ENCODE results near the gene FSIP1. TPM values are rescaled to one million over a fixed set of nuclear protein-coding genes. Genes with fewer than 3 reads are reported as not detected.

FSIP1 gene
- total RNA-seq, 2 donors from 2014 or later: 0.31 to 1.5 TPM

DNA sequence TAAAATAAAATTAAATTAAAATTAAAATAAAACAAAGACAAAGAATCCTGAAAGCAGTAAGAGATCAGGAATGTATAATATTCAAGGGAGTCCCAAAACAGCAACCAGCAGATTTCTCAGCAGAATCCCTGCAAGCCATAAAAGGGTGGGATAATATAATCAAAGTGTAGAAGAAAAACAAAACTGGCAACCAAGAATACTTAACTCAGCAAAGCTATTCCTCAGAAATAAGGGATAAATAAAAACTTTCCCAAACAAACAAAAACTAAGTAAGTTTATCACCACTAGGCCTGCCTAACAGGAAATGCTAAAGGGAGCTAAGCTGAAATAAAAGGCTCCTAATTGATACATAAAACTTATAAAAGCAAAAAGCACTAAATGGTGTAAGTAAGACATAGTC, 172.0 kb downstream of the FSIP1 start:
- Mint-ChIP-seq H3K27me3 (no peaks in the 10 kb centered on the region), H3K36me3 (peaks cover 35% of the 10 kb centered on the region), H3K4me3 (no peak overlapping the region), H3K4me1 (ENCODE audit: low read depth in 2 of 2) (peaks cover 12 to 18% of the 10 kb centered on the region in 2 donors), H3K27ac (no peak overlapping the region), H3K9me3 (peaks cover 11% of the 10 kb centered on the region)
- DNase-seq (ENCODE audit: low spot score) (no peak), ATAC-seq (no peak)

DNA sequence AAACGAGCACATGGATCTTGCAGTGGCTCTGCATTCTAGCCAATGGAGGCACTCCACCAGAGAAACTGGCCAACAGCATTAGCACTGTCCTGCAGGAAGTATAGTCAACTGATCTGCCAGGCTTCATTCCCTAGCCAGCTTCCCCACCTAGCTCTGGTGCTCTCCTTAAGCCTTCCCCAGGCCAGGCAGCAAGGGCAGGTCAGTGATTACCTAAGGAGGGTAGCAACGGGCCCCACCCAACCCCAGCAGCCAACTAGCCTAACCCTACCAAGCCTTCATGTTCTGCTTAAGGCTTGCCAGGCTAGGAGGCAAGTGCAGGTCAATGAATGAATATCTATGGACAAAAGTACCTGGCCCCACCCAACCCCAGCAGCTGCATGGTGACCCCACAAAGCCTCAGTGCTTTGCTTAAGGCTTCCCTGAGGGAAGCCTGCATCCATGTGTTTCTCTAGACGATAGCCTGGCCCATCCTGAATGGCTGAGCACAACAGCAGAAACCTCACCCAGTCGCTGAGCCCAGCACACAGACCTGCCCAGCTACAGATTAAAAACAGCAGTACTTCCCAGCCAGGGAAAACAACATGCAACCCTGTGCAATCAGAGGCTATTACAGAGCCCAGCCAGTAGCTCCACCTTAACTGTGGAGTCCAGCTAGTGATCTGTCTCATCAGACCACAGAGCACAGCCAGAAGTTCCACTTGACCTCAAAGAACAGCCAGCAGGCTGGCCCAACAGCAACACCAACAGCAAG, 173.3 kb downstream of the FSIP1 start:
- peaks cover 12 to 13% of the 10 kb centered on the region in 2 donors for H3K4me1 Mint-ChIP-seq (ENCODE audit: low read depth in 2 of 2)
- H3K4me3 Mint-ChIP-seq: no peak overlapping the region
- peak overlapping the region; percentile 24 to 27 for H3K27ac Mint-ChIP-seq
- ATAC-seq: no peak
- DNase-seq (ENCODE audit: low spot score): no peak
- H3K9me3 Mint-ChIP-seq: peaks cover 11% of the 10 kb centered on the region
- peaks cover 30% of the 10 kb centered on the region for H3K36me3 Mint-ChIP-seq
- no peaks in the 10 kb centered on the region for H3K27me3 Mint-ChIP-seq

DNA sequence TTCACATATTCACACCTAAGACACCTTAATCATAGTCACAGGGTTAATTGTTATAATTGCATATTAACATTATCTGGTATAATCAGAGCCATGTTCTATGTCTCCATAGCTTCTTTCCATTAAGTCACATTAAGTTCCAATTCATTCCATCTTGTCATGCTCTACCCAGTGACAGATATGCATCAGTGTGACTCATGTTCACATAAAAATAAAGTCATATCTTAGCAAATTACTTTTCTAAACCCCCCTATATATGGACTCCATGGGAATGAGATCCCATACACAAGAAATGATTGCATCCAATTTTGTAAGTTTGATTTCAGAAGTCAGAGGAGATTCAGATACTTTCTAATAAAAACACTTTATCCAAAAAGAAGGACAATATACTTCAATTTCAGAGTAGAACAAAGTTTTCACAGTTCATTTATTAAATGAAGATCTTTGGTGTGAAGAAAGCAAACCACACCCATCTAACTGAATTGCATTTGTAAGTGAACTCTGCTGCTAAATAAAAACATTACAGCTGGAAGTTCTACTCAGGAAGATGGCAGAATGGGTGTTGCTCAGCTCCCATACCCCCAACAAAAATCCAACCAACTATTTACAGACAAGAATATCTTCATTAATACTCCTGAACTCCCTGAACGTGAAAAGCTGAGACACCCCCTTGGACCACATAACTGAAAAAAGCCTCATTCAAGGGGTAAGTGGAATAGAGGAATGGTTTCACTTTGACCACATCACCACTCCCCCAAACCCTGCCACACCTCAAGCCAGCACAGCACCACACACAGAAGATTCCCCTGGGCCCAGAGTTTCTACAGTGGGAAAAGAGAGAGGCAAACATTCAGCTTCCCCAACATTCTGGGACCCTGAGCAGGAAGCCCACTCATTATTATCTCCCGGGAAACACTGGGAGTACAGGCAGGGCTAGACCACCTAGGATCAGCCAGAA, 174.2 kb downstream of the FSIP1 start:
- Mint-ChIP-seq H3K4me1 (ENCODE audit: low read depth in 2 of 2) (peaks cover 12 to 13% of the 10 kb centered on the region in 2 donors), H3K4me3 (peak overlapping the region; percentile 36), H3K9me3 (peaks cover 10% of the 10 kb centered on the region), H3K27ac (peak overlapping the region; percentile 24 to 27), H3K36me3 (peaks cover 23% of the 10 kb centered on the region), H3K27me3 (no peaks in the 10 kb centered on the region)
- DNase-seq (ENCODE audit: low spot score) (no peak), ATAC-seq (no peak)

DNA sequence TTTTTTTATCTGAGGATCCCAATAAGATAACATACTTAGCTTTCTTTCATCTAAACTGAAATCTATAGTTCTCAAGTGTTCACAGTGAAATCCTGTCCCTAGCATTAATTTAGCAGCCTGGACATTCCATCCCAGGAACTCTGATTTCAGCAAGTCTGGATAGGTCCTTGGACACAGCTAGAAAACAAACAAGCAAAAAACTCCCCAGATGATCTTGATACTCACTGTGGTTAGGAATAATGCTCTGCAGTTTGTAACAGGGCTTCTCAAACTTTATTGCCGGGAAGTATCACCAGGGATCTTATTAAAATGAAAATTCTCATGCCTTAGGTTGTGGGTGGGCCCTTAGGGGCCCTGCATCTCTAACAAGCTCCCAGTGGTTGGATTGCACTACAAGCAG, 177.5 kb downstream of the FSIP1 start:
- DNase-seq (ENCODE audit: low spot score) (no peak), ATAC-seq (no peak)
- Mint-ChIP-seq H3K9me3 (no peaks in the 10 kb centered on the region), H3K36me3 (no peaks in the 10 kb centered on the region), H3K27me3 (no peaks in the 10 kb centered on the region), H3K4me3 (no peak overlapping the region), H3K4me1 (ENCODE audit: low read depth in 2 of 2) (peaks cover 12 to 16% of the 10 kb centered on the region in 2 donors), H3K27ac (no peak overlapping the region)

DNA sequence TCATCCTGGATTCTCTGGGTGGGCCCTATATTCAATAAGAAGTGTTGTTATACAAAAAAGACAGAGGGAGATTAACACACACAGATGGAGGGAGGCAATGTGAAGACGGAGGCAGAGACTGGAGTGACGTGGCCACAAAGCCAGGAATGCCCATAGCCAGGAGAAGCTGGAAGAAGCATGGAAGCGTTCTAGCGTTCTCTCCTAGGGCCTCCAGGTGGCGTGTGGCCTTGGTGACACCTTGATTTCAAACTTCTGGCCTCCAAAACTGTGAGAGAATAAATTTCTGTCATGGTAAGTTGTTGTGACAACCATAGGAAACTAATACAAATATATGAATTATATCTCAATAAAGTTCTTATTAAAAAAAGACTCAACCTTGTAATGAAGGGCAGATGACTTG, 180.5 kb downstream of the FSIP1 start:
- no peak for ATAC-seq
- Mint-ChIP-seq H3K4me1 (ENCODE audit: low read depth in 2 of 2) (peaks cover 0 to 2% of the 10 kb centered on the region in 2 donors), H3K4me3 (no peak overlapping the region), H3K9me3 (no peaks in the 10 kb centered on the region), H3K27me3 (no peaks in the 10 kb centered on the region), H3K36me3 (no peaks in the 10 kb centered on the region), H3K27ac (no peak overlapping the region)
- DNase-seq (ENCODE audit: low spot score): no peak

DNA sequence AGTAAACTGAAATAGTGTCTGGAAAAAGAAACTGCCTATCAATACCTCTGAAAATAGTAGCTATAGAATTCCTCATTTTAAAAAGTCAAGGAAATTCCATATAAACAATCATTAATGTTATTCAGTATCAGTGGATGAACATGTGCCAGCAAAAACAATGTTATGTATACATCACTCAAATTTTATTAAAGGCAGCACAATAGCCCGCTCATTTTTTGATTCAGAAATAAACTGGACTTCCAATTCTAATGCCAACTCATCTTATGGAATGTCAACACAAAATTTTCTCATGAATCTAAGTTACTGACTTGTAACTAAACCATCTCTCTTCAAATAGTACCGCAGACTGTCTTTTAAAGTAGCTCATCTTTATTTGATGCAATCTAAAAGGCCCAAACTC, 182.8 kb downstream of the FSIP1 start:
- Mint-ChIP-seq H3K4me1 (ENCODE audit: low read depth in 2 of 2) (peaks cover 0 to 2% of the 10 kb centered on the region in 2 donors), H3K9me3 (no peaks in the 10 kb centered on the region), H3K27ac (no peak overlapping the region), H3K27me3 (no peaks in the 10 kb centered on the region), H3K36me3 (no peaks in the 10 kb centered on the region), H3K4me3 (no peak overlapping the region)
- DNase-seq (ENCODE audit: low spot score) (no peak), ATAC-seq (no peak)

DNA sequence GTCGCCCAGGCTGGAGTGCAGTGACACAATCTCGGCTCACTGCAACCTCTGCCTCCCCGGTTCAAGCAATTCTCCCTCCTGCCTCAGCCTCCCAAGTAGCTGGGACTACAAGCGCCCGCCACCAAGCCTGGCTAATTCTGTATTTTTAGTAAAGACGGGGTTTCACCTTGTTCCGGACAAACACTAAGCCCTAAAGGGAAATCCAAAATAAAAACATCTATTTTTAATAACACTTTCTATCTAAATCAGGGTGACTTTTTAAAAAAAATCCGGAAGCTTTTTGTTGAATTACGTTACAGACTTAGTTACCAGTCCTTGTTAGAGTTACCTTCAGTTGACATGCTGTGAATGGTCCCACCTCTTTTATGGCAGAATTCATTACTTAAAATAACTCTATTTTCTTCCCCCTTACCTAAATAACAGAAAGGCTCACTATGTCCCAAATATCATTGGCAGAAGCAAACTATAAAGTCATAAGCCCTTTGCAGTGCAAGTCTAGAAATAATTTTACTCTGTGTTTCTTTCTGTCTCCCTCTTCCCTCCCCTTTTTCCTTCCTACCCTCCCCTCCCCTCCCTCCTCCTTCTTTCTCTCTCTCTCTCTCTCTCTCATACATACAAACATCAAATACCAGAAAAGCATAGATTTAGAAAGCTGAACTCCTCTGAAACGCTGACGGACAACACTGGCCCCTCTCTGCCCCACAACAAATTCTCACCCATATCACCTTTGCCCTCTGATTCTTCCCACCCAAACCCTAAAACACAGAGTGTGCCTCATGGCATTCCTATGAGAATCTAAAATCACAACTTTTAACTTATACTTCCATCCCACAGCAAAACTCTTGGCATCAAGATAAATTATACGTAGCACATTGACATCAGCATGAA, 183.4 kb downstream of the FSIP1 start:
- no peaks in the 10 kb centered on the region for H3K9me3 Mint-ChIP-seq
- no peak overlapping the region for H3K4me3 Mint-ChIP-seq
- H3K27ac Mint-ChIP-seq: no peak overlapping the region
- no peaks in the 10 kb centered on the region for H3K27me3 Mint-ChIP-seq
- DNase-seq (ENCODE audit: low spot score): no peak
- ATAC-seq: no peak
- H3K4me1 Mint-ChIP-seq (ENCODE audit: low read depth in 2 of 2): peaks cover 3 to 4% of the 10 kb centered on the region in 2 donors
- H3K36me3 Mint-ChIP-seq: no peaks in the 10 kb centered on the region

DNA sequence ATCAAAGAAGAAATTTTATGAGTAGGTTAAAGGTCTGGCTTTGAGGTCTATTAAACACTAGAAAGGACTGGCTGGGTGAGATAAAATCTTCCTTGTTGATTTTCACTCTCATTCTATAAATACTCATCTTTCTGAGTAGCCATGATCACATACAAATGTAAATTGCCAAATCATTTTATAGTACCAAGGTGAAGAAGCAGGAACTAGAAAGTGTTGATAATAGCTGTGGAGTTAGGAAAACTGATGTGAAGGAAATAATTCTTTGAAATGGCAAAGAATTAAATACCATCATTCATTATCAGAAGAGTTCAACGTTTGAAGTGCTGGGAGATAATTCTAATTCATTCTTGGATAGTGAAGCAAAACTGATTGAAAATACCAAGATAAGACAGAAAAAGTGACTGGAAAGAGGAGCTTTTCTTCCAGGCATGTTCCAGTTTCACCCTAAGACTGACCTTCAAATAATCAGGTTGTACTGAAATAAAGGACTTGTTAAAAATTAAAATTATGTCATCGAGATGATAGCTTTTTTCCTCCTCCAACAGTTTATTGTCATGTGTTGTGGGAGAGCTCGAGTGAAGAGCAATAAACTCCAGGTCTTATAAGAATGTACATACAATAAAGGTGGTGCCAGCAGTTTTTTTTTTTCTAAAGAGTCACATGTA, 184.3 kb downstream of the FSIP1 start:
- peaks cover 8 to 10% of the 10 kb centered on the region in 2 donors for H3K4me1 Mint-ChIP-seq (ENCODE audit: low read depth in 2 of 2)
- no peaks in the 10 kb centered on the region for H3K36me3 Mint-ChIP-seq
- H3K27me3 Mint-ChIP-seq: no peaks in the 10 kb centered on the region
- H3K9me3 Mint-ChIP-seq: no peaks in the 10 kb centered on the region
- no peak overlapping the region for H3K4me3 Mint-ChIP-seq
- no peak overlapping the region for H3K27ac Mint-ChIP-seq
- DNase-seq (ENCODE audit: low spot score) (no peak), ATAC-seq (no peak)

DNA sequence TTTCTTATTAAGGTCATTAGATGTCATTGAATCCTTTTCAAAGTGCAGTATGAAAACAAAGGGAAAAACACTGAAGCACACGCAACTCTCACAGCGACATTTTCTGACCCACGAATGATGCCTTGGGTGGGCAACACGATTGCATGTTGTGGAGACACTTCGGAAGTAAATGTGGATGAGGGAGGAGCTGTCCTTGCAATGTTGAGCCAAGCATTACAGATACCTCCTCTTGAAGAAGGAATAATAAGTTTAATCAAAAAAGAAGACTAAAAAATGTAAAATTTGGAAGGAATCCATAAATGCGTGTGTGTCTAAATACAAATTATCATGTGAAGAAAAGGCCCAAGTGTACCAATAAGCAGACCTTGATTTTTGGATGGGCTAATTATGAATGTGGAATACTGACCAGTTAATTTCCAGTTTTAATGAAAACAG, 184.9 kb downstream of the FSIP1 start:
- DNase-seq (ENCODE audit: low spot score) (no peak), ATAC-seq (no peak)
- H3K36me3 Mint-ChIP-seq: no peaks in the 10 kb centered on the region
- peaks cover 8 to 10% of the 10 kb centered on the region in 2 donors for H3K4me1 Mint-ChIP-seq (ENCODE audit: low read depth in 2 of 2)
- no peak overlapping the region for H3K27ac Mint-ChIP-seq
- H3K9me3 Mint-ChIP-seq: no peaks in the 10 kb centered on the region
- H3K4me3 Mint-ChIP-seq: no peak overlapping the region
- no peaks in the 10 kb centered on the region for H3K27me3 Mint-ChIP-seq

DNA sequence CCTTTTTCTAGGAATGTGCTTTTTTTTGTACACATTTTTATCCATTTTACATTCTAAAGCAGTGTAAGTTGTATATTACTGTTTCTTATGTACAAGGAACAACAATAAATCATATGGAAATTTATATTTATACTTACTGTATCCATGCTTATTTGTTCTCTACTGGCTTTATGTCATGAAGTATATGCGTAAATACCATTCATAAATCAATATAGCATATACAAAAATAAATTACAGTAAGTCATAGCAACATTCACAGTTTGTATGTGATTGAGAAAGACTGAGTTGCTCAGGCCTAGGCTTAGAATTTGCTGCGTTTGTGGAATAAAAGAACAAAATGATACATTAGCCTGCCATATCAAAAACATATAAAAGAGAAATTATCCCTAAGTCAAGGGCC, 185.3 kb downstream of the FSIP1 start:
- Mint-ChIP-seq H3K36me3 (no peaks in the 10 kb centered on the region), H3K9me3 (no peaks in the 10 kb centered on the region), H3K4me3 (no peak overlapping the region), H3K27ac (no peak overlapping the region), H3K27me3 (no peaks in the 10 kb centered on the region), H3K4me1 (ENCODE audit: low read depth in 2 of 2) (peaks cover 8 to 10% of the 10 kb centered on the region in 2 donors)
- ATAC-seq (no peak), DNase-seq (ENCODE audit: low spot score) (no peak)

DNA sequence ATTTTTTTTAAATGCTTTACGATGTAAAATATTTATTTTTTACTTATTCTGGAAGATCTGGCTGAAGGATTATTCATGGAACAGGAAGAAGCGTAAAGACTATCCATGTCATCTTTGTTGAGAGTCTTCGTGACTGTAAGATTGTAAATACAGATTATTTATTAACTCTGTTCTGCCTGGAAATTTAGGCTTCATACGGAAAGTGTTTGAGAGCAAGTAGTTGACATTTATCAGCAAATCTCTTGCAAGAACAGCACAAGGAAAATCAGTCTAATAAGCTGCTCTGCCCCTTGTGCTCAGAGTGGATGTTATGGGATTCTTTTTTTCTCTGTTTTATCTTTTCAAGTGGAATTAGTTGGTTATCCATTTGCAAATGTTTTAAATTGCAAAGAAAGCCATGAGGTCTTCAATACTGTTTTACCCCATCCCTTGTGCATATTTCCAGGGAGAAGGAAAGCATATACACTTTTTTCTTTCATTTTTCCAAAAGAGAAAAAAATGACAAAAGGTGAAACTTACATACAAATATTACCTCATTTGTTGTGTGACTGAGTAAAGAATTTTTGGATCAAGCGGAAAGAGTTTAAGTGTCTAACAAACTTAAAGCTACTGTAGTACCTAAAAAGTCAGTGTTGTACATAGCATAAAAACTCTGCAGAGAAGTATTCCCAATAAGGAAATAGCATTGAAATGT, 186.1 kb downstream of the FSIP1 start:
- Mint-ChIP-seq H3K4me1 (ENCODE audit: low read depth in 2 of 2) (peaks cover 8% of the 10 kb centered on the region in 2 donors), H3K36me3 (no peaks in the 10 kb centered on the region), H3K9me3 (no peaks in the 10 kb centered on the region), H3K4me3 (no peak overlapping the region), H3K27me3 (no peaks in the 10 kb centered on the region), H3K27ac (no peak overlapping the region)
- DNase-seq (ENCODE audit: low spot score) (no peak), ATAC-seq (no peak)

DNA sequence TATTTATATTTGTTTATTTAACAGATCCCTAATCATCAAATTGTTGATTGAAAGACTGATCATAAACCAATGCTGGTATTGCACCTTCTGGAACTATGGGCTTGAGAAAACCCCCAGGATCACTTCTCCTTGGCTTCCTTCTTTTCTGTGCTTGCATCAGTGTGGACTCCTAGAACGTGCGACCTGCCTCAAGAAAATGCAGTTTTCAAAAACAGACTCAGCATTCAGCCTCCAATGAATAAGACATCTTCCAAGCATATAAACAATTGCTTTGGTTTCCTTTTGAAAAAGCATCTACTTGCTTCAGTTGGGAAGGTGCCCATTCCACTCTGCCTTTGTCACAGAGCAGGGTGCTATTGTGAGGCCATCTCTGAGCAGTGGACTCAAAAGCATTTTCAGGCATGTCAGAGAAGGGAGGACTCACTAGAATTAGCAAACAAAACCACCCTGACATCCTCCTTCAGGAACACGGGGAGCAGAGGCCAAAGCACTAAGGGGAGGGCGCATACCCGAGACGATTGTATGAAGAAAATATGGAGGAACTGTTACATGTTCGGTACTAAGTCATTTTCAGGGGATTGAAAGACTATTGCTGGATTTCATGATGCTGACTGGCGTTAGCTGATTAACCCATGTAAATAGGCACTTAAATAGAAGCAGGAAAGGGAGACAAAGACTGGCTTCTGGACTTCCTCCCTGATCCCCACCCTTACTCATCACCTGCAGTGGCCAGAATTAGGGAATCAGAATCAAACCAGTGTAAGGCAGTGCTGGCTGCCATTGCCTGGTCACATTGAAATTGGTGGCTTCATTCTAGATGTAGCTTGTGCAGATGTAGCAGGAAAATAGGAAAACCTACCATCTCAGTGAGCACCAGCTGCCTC, 187.1 kb downstream of the FSIP1 start:
- H3K4me1 Mint-ChIP-seq (ENCODE audit: low read depth in 2 of 2): peaks cover 8% of the 10 kb centered on the region in 2 donors
- no peak for ATAC-seq
- no peak overlapping the region for H3K4me3 Mint-ChIP-seq
- H3K27ac Mint-ChIP-seq: no peak overlapping the region
- H3K36me3 Mint-ChIP-seq: peaks cover 6% of the 10 kb centered on the region
- no peaks in the 10 kb centered on the region for H3K27me3 Mint-ChIP-seq
- H3K9me3 Mint-ChIP-seq: no peaks in the 10 kb centered on the region
- DNase-seq (ENCODE audit: low spot score): no peak
